ENCODE results near the gene MAGI2. TPM values are rescaled to one million over a fixed set of nuclear protein-coding genes. Genes with fewer than 3 reads are reported as not detected.

The MAGI2 gene
- total RNA-seq, 1 experiment from 2014 or later: 14.3 TPM

- Histone ChIP-seq H3K9ac (ENCODE audit: extremely low read depth, insufficient read length, low read length) (no peak overlapping the region), H2BK15ac (ENCODE audit: low read depth, low read length) (no peak overlapping the region), H3K4me2 (ENCODE audit: insufficient read depth, insufficient read length, low read length) (no peak overlapping the region), H2AFZ (ENCODE audit: low read length) (no peak overlapping the region), H3K9me3 (ENCODE audit: control insufficient read depth, low read depth, low read length) (no peaks in the 10 kb centered on the region), H3K14ac (ENCODE audit: insufficient read depth, low read length) (no peak overlapping the region), H3K4ac (ENCODE audit: low read depth, low read length) (no peak overlapping the region), H3K56ac (ENCODE audit: insufficient read length, low read depth, low read length) (no peak overlapping the region), H3K27ac (ENCODE audit: insufficient read length, low read depth, low read length) (no peak overlapping the region), H3K23me2 (ENCODE audit: insufficient read length, low read depth, low read length, poor library complexity, severe bottlenecking) (no peaks in the 10 kb centered on the region), H4K5ac (ENCODE audit: insufficient read length, low read depth, low read length) (no peak overlapping the region), H4K91ac (ENCODE audit: insufficient read length, low read depth, low read length) (no peak overlapping the region), H2BK120ac (ENCODE audit: low read depth, low read length, poor library complexity, severe bottlenecking) (no peak overlapping the region), H3K79me2 (ENCODE audit: insufficient read depth, low read length) (no peaks in the 10 kb centered on the region), H3K23ac (ENCODE audit: insufficient read length, low read depth, low read length) (no peak overlapping the region), H2BK20ac (ENCODE audit: low read depth, low read length, poor library complexity, severe bottlenecking) (no peak overlapping the region), H3K27me3 (ENCODE audit: insufficient read depth, low read length) (no peaks in the 10 kb centered on the region), H3K4me1 (ENCODE audit: insufficient read depth, low read length) (no peaks in the 10 kb centered on the region), H2AK5ac (ENCODE audit: insufficient read length, low read length) (no peak overlapping the region), H3K18ac (ENCODE audit: insufficient read length, low read depth, low read length) (no peak overlapping the region), H2BK12ac (ENCODE audit: insufficient read length, low read depth, low read length) (no peak overlapping the region), H4K20me1 (ENCODE audit: control insufficient read depth, insufficient read depth, insufficient read length) (no peaks in the 10 kb centered on the region), H3T11ph (ENCODE audit: low read length) (no peak overlapping the region), H4K8ac (replicated peaks; ENCODE audit: insufficient read length, low read depth, low read length) (no peak overlapping the region), H3K79me1 (ENCODE audit: insufficient read depth, low read depth, low read length, poor library complexity, severe bottlenecking) (no peaks in the 10 kb centered on the region), H2BK5ac (ENCODE audit: insufficient read length, low read length) (no peak overlapping the region)
- Mint-ChIP-seq H3K27ac (no peak overlapping the region), H3K9me3 (no peaks in the 10 kb centered on the region), H3K36me3 (ENCODE audit: insufficient read depth in 1 of 3, low read depth in 3 of 3) (peaks cover 0 to 2% (median 0%) of the 10 kb centered on the region in 3 experiments; a peak in 1 of 7 replicates), H3K4me1 (peaks cover 2 to 4% of the 10 kb centered on the region in 2 experiments; a peak in 2 of 4 replicates), H3K4me3 (no peak overlapping the region), H3K27me3 (ENCODE audit: low read depth) (no peaks in the 10 kb centered on the region)
- no peak for TF ChIP-seq CTCF (conservative IDR thresholded peaks at IDR 0.05)
- no CpG with 5 or more reads among the region's 4 CpGs for WGBS (ENCODE audit: extremely low coverage, insufficient read length, low lambda C conversion rate)
- no peak for DNase-seq
Observed at GRCh38 chr7:78179827-78180477, 1273.5 kb downstream of the MAGI2 start.
